Testis (tissue), 3 donors: ENCODE data around the gene PALM. TPM values are rescaled to one million over a fixed set of nuclear protein-coding genes. Genes with fewer than 3 reads are reported as not detected.

Experiments used
- DNase-seq: peaks from one replicate; pipeline ENCODE4 v3.0.0-alpha.2; 2019
- H3K27ac ChIP-seq, 2 donors: fragments of 200-600 bp; sonication (generic); one replicate each; pipeline ENCODE4 v1.5.1; 2019
- H3K27me3 ChIP-seq: fragments of 200-600 bp; sonication (generic); one replicate; pipeline ENCODE4 v1.5.1; 2019
- H3K36me3 ChIP-seq: fragments of 200-600 bp; sonication (generic); one replicate; pipeline ENCODE4 v1.5.1; 2017; ENCODE audit warnings: low read depth; ENCODE audit errors: missing control alignments
- H3K4me1 ChIP-seq: fragments of 200-600 bp; sonication (generic); one replicate; pipeline ENCODE4 v1.5.1; 2019
- H3K4me3 ChIP-seq, 2 donors: fragments of 200-600 bp; sonication (generic); one replicate each; pipeline ENCODE4 v1.5.1; 2017 to 2019
- H3K9me3 ChIP-seq: fragments of 200-600 bp; sonication (generic); one replicate; pipeline ENCODE4 v1.5.1; 2017
- POLR2A ChIP-seq: fragments of 450-650 bp; IDR thresholded peaks from one replicate; pipeline ENCODE4 v1.6.1; 2017; ENCODE audit warnings: antibody characterized with exemption, mild to moderate bottlenecking, moderate library complexity
- WGBS, 2 donors: methylation state at CpG; one replicate each; pipeline ENCODE4 v1.1.5; 2018; 5-methylcytosine and 5-hydroxymethylcytosine counted together
- intact Hi-C: fragments of 100-400 bp; cut with DNase I; formaldehyde crosslinking; loops from one replicate; pipeline ENCODE4 v1.15.1; 2023; ENCODE audit warnings: low total_unique reads
- polyA plus RNA-seq: library from polyadenylated mRNA; stranded (reverse); fragments of 350-450 nt; fragmentation: Illumina TruSeq; extraction: RNeasy Lipid Tissue Mini Kit (QIAGEN cat#74804); gene quantifications from one replicate; pipeline ENCODE4 v1.2.3, GENCODE V29; 2014; ENCODE audit warnings: low read depth, low replicate concordance; ENCODE audit not compliant: insufficient read depth
- total RNA-seq, 2 donors: library from RNA; depleted of rRNA; stranded (reverse); fragments of >200 nt; gene quantifications; one replicate each; pipeline ENCODE4 v1.2.3, GENCODE V29; 2016
- TF ChIP-seq, protein P1 (sequence below), 3 experiments: fragments of 450-650 bp in 2 of 3; fragments of 200-600 bp in 1 of 3; sonication (generic) in 1 of 3; IDR thresholded peaks; one replicate each; pipeline ENCODE4 v1.5.1; 2016 to 2019; ENCODE audit warnings: antibody characterized with exemption in 3 of 3, mild to moderate bottlenecking in 2 of 3, moderate library complexity in 1 of 3

Gene PALM
- total and polyA plus RNA-seq, 3 donors from 2014 or later, result 35.5 to 47.8 (median 46.4) TPM

DNA sequence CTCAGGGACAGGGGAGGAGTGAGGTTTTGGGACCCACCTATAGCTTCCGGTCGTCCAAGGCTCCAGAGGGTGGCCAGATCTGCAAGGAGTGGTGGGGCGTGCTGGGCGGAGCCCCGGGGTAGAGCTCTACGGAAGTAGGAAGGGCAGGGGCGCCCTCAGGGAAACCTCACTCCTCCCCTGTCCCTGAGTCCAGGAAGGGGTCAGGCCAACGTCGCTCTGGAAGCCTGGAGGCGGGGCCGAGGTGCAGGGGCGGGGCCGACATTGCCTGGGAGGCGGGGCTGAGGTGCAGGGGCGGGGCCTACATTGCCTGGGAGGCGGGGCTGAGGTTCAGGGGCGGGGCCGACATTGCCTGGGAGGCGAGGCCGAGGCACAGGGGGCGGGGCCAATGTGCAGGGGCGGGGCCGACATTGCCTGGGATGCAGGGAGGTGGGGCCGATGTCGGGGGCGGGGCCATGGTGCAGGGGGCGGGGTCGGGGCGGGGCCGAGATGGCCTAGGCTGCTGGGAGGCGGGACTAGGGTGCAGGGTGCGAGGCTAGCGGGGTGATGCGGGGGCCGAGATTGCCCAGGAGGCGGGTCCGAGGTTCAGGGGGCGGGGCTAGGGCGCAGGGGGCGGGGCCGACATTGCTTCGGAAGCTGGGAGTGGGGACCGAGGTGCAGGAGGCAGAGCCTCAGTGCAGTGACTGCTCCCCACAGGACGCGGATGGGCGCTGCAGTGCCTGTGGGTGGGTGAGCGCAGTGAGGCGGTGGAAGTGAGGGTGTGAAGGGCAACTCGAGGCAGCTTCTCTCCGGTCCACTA lies 4.9 kb upstream of the PALM start:
- Histone ChIP-seq H3K4me3 (no peak overlapping the region), H3K4me1 (peaks cover 11% of the 10 kb centered on the region), H3K27me3 (no peaks in the 10 kb centered on the region), H3K9me3 (no peaks in the 10 kb centered on the region), H3K36me3 (no peaks in the 10 kb centered on the region), H3K27ac (no peak overlapping the region)
- intact Hi-C loops, result no loop called here
- TF ChIP-seq, protein P1, sequence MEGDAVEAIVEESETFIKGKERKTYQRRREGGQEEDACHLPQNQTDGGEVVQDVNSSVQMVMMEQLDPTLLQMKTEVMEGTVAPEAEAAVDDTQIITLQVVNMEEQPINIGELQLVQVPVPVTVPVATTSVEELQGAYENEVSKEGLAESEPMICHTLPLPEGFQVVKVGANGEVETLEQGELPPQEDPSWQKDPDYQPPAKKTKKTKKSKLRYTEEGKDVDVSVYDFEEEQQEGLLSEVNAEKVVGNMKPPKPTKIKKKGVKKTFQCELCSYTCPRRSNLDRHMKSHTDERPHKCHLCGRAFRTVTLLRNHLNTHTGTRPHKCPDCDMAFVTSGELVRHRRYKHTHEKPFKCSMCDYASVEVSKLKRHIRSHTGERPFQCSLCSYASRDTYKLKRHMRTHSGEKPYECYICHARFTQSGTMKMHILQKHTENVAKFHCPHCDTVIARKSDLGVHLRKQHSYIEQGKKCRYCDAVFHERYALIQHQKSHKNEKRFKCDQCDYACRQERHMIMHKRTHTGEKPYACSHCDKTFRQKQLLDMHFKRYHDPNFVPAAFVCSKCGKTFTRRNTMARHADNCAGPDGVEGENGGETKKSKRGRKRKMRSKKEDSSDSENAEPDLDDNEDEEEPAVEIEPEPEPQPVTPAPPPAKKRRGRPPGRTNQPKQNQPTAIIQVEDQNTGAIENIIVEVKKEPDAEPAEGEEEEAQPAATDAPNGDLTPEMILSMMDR (IDR thresholded peaks at IDR 0.05), result no peak
- no peak for TF ChIP-seq POLR2A
- 6 to 10% methylated on average over 11 to 43 of the region's 50 CpGs for WGBS, 2 donors
- peak; percentile 84 for DNase-seq

DNA sequence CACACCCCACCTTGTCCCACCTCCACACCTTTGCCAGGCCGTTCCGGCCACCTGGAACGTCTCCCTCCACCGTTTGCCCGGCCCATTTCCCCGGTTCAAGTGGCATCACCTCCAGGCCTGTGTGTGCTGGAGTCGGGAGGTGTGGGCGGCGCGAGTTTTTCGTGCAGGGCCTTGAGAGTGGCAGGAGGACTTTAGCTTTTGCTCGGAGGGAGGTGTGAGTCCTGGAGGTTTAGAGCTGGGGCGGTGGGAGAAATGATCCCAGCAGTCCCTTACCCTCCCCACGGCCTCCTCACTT lies 4.3 kb upstream of the PALM start:
- H3K9me3 ChIP-seq, result no peaks in the 10 kb centered on the region
- H3K27me3 ChIP-seq, result no peaks in the 10 kb centered on the region
- WGBS, 2 donors, result 36 to 51% methylated on average over 6 to 13 of the region's 14 CpGs
- intact Hi-C loops, result no loop called here
- H3K36me3 ChIP-seq, result no peaks in the 10 kb centered on the region
- peaks cover 11% of the 10 kb centered on the region for H3K4me1 ChIP-seq
- no peak for TF ChIP-seq POLR2A
- TF ChIP-seq, protein P1 (IDR thresholded peaks at IDR 0.05), result no peak
- DNase-seq, result no peak
- H3K27ac ChIP-seq, result no peak overlapping the region
- H3K4me3 ChIP-seq, result no peak overlapping the region

DNA sequence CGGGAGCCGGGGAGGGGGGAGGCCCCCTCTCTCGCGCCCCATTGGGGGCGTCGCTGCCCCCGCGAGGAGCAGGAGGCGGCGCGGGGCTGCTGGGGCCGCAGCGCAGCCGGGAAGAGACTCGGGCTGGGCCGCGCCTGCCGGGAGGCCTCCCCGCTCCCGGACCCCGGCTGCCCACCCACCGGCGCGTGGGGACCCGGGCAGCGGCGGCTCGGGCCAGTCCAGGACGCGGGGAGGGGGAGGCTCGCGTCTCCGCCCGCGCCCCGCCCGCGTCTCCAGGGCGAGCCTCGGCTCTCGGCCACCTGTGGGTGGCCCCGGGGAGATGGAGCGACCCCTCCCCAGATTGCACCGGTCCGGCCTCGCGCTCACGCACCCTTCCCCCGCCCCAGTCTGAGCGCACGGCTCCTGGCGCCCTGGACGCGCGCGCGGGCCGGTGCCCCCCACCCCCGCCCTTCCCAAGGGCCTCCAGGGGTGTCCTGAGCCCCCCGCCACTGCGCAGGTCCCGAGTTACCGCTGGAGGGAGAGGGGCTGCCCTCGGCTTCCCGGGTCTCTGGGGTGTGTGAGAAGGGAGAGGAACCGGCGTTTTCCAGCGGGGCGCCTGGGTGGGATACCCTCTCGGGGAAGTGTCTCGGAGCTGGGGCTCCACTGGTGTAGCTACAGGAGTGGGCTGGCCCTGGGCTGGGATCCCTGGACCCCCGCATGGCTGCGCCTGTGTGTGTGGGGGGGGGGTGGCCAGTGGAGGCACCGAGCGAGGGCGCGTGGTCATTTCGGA lies 645 bp downstream of the PALM start:
- no peaks in the 10 kb centered on the region for H3K27me3 ChIP-seq
- peak overlapping the region; percentile 82 to 89 for H3K27ac ChIP-seq
- 2 to 8% methylated on average over 7 to 8 of the region's 78 CpGs for WGBS, 2 donors
- intact Hi-C loops, result no loop called here
- DNase-seq, result no peak
- TF ChIP-seq, protein P1 (IDR thresholded peaks at IDR 0.05), result no peak
- no peak for TF ChIP-seq POLR2A
- peaks cover 20% of the 10 kb centered on the region for H3K4me1 ChIP-seq
- H3K36me3 ChIP-seq, result no peaks in the 10 kb centered on the region
- no peaks in the 10 kb centered on the region for H3K9me3 ChIP-seq
- H3K4me3 ChIP-seq, result peak overlapping the region; percentile 65 to 77

DNA sequence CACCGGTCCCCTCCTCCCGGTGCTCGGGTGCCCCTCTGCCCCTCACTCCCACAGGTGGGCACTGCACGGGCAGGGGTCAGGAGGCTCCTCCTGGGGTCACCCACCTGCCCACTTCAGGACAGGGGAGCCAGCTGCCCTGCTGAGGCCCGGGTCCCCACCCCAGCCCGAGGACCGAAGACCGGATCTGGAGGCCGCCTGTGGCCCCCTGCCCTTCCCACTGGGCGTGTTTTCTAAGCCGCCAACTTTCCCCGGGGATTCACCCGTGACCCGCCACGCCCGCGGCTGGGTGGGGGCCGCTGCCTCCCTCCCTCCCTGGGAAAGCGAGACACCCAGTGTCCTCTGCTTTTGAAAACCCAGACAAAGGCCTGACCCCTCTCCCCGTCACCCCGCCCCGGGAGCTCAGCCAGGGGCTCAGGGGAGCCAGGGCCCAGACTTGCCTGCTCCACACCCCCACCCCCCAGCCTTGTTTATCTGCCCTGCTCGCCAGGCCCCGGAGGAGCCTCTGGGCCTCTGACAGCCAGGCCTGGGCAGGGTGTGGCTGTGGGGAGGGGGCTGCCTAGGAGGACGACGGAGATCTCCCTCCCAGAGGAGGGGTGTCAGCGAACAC lies 1.3 kb downstream of the PALM start:
- Histone ChIP-seq H3K9me3 (no peaks in the 10 kb centered on the region), H3K4me3 (peak overlapping the region; percentile 65 to 77), H3K36me3 (no peaks in the 10 kb centered on the region), H3K27ac (peak overlapping the region; percentile 82 to 89), H3K4me1 (peaks cover 20% of the 10 kb centered on the region), H3K27me3 (no peaks in the 10 kb centered on the region)
- no peak for TF ChIP-seq POLR2A
- TF ChIP-seq, protein P1 (IDR thresholded peaks at IDR 0.05), result no peak
- intact Hi-C loops, result no loop called here
- peak; percentile 39 for DNase-seq
- WGBS, 2 donors, result 8 to 21% methylated on average over 7 to 24 of the region's 27 CpGs
